DMS153 treated with DMSO at 0.1 percent for 48 hours (cell line): ENCODE measurements around the gene AIRE.

ENCODE experiments used
- DNase-seq: peaks from one replicate; lab custom pipeline; 2025; ENCODE audit not compliant: unreplicated experiment; lab: John Stamatoyannopoulos, UW

AIRE gene

DNA sequence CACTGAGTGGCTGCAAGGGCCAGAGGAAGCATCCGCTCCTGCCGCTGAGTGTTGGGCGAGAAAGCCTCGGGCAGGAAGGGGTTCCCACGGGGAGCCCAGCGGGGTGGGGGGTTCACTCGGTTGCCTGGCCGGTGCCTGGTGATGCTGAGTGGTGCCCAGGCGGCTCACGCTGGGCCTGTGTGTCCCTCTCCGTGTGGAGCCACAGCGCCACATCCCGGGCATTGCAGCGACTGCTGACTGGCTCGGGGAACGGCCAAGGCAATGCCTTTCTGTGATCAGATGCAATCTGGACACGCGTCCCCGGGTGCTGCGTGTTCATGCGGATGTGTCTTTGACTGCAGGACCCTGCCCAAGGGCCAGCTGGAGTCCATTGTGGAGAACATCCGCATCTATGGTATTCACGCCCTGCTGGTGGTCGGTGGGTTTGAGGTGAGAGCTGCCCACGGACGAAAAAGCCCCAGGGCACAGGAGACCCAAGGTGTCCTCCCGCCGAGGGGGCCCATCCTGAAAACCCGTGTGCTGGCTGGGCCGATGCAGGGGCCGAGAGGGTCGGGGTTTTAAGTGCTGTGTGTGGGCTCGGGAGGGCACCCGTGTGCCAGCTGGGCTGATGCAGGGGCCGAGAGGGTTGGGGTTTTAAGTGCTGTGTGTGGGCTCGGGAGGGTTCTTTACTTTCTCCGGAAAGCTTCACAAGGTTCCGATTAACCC, 37.1 kb downstream of the AIRE start:
- no peak for DNase-seq

DNA sequence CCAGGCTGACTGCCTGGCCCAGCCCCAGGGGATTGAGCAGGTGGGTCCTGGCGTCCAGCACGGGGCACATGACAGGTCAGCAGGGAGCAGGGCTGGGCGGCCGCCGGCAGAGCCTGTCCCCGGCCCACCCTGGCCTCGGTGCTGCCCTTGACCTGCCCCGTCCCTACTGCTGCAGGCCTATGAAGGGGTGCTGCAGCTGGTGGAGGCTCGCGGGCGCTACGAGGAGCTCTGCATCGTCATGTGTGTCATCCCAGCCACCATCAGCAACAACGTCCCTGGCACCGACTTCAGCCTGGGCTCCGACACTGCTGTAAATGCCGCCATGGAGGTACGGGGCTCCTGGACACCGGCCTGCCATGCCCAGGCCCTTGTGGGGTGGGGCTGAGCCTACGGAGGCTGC, 37.9 kb downstream of the AIRE start:
- DNase-seq: no peak

DNA sequence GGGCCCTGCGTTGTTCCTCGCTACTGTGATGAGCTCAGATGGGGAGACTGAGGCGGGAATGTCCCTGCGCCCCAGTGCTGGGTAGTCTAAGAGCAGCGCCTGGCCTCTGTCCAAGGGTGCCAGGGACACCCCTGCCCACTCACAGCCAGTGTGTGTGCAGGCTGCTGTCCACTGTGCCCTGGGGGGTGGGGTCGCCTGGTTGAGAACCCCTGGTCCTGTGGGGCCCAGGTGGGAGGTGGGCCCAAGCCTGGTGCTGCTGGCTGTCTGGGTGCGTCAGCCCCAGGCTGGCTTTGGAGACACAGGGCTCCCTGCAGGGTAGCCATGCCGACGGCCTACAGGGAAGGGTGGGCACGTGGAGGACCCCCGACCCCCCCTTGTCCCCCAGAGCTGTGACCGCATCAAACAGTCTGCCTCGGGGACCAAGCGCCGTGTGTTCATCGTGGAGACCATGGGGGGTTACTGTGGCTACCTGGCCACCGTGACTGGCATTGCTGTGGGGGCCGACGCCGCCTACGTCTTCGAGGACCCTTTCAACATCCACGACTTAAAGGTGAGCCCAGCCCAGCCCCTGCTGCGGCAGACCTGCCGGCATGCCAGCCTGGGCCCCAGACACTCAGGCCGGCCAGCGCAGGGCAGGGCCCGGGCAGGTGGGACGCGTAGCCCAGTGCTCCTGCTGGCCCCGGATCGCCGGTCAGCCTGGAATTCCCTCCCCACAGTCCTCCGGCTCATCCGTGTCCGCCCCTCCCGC, 38.6 kb downstream of the AIRE start:
- no peak for DNase-seq

DNA sequence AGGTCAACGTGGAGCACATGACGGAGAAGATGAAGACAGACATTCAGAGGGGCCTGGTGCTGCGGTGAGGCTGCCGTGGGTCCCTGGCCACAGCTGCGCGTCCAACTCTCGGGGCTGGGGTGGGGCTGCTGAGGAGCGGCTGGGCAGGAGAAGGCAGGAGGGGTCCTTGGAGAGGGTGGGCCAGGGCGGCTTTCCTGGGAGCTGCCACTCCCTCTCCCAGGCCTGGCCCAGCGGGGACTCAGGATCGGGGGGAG, 39.1 kb downstream of the AIRE start:
- DNase-seq: no peak

DNA sequence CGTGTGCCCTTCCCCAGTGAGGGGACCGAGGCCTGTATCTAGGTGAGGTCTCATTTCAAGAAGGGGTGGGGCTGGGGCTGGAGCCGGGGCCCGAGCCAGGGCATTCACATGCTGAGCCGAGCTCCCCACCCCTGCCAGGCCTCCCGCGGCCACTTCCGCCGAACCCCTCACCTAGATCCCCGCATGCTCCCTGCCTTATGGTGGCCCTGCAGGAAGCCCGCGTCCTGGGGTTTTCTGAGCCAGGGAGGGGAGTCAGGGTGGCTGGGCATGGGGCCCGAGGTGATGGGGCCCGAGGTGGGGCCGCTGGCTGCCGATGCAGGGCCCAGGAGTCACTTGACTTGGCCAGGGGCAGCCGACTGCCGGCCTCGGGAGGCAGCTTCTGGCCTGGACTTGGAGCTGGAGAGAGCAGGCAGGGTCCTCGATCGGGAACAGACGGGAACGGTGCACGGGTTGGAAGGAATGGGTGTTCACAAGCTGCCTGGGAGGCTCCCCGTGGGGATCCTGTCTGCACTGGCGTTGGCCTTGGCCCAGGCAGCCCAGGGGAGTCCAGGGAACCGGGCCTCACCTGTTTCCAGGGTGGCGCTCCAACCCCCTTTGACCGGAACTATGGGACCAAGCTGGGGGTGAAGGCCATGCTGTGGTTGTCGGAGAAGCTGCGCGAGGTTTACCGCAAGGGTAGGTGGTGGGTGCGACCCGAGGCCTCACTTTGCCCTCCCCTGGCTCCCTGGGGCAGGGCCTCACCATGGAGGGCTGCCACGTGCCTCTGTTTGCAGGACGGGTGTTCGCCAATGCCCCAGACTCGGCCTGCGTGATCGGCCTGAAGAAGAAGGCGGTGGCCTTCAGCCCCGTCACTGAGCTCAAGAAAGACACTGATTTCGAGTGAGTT, 40.0 kb downstream of the AIRE start:
- DNase-seq: no peak

DNA sequence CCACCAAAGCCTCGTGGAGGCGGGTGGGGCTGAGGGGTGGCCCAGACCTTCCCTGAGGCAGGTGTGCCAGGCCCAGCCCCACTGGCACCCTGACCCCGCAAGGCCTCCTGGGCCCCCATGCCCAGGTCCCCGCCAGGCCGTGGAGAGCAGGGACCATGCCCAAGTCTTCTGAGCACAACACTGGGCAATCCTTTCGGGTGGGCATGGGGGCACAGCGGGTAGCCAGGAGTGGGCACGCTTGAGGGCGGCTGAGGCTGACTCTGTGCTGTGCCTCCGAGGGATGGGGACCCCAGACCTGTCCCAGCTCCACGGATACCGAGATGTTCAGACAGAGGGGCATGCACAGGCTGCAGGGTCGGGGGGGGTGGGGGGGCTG, 40.6 kb downstream of the AIRE start:
- no peak for DNase-seq

DNA sequence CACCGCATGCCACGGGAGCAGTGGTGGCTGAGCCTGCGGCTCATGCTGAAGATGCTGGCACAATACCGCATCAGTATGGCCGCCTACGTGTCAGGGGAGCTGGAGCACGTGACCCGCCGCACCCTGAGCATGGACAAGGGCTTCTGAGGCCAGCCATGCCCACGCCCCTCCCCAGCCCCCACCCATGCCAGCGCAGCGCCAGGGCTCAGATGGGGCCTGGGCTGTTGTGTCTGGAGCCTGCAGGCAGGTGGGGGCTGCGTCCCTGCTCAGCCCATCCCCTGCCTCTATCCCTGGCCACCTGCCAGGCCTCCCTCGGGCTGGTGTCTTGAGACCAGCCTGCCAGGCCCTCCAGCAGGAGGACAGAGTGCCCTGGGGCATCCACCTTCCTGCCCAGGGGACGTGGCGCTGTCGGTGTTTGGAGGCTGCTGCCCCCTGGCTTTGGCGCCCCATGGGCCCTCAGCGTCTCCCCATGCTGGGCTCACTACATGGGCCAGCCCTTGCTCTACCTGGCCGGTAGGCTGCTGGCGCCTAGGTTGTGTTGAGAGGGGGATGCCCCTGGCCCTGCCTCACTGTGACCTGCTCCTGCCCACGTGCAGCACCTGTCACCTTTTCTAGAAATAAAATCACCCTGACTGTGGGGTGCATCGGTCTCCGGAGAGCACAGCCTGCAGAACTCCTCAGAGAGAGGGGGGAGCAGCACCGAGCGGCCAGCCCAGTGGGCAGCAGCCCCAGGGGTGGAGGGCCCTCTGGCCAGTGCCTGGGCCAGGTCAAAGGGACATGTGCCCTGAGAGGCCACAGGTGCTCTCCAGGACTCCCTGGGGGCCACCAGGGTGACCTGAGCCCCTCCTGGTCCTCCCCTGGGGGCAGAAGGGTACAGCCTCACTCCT, 41.3 kb downstream of the AIRE start:
- no peak for DNase-seq

DNA sequence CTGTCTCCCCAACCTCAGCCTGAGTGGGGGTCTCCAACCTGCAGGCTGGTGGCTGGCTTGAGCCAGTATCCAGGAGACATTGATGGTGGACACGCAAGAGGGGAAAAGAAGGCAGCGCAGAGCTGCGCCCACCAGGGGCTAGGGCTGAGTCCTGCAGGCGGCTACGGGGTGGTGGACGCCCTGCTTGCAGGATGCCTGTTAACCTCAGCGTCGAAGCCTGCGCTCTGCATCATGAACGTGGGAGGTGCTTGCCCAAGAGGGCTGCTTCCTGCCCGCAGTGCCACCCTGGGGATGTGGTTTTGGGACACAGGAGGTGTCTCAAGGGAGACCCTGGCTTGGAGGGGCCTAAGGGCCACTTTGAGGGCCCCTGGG, 41.9 kb downstream of the AIRE start:
- DNase-seq: no peak

DNA sequence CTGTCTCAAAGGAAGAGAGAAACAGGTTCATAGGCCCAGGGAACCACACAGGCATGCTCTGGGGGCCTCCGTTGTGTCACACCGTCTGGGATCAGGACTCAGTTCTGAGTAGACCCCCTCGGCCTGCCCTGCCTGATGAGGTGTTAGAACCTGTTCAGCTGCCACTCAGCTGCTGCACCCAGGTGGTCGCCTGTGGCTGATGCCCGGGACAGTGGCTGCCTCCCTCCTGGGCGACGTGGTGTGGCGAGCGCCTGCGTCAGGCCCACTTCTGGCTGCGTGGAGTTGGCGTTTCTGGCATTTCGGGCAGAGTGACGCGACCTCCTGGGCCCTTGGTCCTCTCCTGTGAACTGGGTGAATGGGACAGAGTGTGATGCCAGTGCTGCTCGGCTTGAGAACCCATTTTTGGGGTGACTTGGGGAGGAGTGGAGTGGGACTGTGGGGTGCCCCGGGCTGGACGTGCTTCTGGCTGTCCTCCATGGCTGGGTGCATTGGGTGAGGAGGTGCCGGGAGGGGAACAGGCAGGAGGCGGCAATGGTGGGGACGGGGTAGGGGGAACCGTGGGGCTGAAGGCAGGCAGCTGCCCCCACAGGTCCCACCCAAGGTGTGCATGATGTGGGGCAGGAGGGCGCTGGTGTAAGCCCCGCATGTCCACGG, 42.7 kb downstream of the AIRE start:
- DNase-seq: no peak

DNA sequence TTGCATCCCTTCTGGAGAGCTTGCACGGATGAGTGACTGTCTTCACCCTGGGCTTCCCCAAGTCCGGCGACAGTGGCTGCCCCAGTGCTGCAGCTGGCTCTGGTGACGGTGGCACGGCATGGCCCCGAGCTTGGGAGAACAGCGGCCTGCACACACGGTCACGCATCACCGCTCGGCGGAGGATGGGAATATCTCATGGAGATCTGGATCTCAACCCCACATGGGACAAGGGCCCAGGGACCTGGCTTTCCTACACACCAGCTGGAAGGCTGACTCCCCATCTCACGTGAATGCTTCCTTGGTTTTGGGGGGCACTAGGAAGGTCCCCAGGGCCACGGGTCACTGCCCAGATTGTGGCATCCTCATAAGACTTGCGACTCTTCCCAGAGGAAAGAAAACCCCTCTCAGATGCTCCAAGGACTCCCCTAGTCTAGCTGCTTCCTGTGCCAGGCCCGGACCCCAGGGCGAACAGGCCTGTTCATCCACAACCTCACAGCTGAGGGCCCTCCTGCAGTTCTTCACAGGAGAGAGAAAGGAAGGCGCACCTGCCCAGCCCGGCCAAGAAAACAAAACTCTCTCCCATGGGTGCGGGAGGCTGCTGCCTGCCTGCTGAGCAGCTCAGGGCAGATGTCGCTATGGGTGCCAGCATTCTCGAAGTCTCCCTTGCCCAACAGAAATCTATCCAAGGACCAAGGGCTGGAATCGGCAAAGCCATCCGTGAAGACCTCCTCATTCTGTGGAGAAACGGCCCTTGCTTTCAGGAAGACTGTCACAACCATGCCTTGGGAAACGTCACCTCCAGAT, 43.6 kb downstream of the AIRE start:
- DNase-seq: no peak

DNA sequence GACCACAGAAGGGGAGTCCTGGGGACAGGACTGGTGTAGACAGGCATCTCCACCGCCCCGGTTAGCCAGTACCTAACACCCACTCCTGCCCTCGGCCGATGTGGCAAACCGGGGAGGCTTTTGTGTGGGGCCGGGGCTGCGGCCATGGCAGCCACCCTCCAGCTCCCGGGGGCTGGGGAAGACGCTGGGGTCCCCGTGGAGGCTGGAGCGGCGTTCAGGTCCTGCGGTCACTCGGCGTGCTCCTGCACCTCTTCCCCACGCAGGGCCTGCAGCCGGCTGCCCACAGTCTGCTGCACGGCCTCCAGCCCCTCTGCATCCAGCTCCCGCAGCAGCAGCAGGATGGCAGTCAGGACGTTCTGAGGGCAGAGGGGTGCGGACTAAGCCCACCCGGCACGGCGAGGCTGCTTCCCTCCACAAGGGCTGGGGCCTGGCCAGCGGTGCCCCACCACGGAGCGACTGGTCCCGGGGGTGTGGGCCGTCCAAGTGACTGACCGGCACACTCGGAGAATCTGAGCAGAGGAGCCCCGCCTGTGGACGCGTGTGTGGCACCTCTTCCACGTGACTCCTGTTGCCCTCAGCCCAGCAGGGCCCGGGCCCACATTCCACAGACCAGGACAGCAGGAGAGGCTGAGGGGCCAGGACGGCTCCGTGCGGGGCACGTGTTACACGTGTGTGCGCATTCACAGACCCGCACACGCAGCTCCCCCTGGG, 44.5 kb downstream of the AIRE start:
- no peak for DNase-seq

DNA sequence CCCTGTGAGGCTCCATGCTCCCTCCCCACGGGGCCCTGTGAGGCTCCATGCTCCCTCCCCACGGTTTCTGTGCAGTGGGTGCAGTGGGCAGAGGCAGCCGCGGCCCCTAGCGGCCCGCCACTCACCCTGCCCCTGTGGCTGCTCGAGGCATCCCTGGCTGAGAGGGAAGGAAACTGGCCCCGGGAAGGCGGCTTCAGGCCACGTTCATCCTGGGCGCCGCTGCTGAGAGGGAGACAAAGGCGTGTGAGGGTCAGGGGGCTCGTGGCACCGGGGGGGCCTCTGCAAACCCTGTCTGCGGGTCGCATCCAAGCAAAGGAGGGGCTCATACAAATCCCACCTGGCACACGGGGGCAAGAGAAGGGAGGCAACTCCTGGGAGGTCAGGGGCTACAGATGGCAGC, 45.0 kb downstream of the AIRE start:
- no peak for DNase-seq

DNA sequence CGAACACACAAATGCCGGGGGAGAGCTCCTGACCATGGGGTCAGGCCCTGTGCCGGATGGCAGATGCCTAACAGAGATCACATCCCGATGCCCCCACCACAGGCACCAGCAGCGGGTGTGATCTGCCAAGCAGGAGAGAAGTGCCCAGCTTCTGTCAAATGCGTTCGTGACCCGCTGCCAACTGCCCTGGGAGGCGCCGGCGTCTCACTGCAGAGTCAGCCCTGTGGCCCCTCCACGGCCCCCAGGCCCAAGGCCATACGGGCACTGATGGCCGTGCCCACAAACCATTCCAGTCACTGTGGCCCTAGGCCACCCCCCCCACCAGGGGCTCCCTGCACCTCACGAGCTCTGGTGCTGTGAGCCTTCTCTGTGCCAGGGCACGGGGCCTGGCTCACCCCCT, 45.5 kb downstream of the AIRE start:
- DNase-seq: no peak

DNA sequence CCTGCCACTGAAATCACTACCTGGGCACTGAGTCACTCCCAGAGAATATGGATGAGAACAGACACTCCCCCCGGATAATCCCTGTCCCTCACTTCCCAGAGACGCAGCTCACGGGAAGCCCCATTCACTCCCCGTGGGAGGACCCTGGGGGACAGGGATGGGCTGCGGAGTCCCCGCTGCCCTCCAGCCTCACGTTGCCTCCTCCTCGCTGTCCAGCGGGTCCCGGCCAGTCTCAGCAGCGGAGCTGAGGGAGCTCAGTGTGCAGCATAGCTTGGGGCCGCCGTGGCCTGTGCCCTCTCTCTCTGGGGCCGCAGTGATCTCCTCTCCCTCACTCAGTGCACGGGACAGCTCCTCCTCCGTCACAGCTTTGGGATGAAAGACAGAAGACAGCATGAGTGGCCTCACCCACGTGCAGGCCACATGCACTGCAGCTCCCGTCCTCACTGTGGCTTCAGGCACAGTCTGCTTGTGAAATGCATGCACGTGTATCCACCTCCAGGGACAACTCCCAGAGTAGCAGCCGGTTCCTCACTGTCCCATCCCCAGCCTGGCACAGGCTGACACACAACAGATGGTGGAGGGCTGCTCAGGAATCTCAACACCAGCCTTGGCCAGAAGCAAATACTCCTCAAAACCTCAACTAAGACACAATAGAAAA, 46.1 kb downstream of the AIRE start:
- no peak for DNase-seq

DNA sequence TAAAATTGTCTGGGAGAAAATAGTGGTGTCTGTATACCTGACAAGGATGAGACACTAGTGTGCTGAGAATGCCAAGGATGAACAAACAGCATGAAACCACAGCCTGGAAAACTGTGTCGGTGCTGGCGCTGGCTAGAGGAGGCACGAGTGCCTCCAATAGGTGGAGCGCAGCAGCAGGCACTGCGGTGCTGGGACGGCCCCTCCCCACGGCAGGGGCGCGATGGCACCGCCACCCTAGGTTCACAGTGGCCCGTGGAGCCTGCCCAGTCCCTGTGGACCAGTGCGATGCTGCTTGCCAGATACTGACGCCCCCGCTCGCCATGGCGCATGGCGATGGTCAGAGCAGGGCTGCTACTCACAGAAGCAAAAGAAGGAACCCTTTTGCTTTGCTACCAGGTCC, 46.7 kb downstream of the AIRE start:
- no peak for DNase-seq

DNA sequence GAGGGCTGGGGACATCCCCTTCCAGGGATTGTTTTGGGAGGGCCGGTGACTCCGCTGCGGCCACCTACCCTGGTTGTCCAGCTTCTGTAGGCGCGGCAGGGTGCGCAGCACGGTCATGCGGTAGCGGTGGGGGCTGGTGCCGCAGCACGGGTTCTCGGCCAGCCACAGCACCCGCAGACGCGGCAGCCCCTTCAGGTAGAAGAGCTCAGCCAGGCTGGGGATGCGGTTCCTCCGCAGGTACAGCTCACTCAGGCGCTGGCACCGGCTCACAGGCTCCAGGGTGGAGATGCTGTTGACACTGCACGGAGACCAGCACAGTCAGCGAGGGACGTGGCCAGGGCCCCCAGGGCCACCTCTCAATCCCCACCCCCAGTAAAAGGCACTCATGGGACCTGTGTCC, 47.3 kb downstream of the AIRE start:
- DNase-seq: no peak

DNA sequence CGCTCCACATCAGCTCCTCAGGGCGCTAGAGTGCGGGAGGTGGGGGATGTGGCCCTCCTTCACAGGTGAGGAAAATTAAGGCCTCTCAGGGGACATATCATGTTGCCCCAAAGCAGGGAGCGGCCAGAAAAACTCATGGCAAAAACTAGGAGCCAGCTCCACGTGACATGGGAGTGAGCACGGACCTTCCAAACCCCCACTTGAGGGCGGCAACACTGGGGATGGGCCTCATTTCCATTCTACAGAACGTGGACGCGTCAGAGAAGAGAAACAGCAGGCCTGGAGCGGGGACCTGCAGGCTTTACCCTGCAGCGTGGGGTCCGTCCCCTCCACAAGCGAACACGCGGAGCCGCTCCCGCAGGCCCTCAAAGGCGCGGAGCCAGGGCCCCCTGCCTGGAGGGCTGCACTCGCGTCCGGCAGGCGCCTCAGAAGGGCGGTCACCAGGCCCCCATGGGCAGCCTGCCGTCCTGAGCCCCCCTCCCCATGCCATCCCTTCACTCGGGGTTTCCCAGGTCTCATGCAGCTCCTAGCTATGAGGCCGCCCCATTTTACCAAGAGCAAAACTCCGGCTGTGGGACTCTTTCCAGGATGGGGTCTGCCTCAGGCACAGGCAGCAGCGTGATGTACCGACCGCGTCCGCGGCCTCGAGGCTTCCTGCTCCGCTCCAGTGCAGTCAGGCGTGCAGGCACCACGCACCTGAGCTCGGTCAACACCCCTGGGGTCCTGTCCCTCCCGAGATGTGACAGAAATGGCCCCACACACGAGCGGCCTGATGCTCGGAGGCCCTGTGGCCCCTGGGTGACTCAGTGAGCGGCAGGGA, 48.0 kb downstream of the AIRE start:
- DNase-seq: no peak
